Endothelial cell of umbilical vein (primary cell): ENCODE measurements around the gene BCR. TPM values are rescaled to one million over a fixed set of nuclear protein-coding genes. Genes with fewer than 3 reads are reported as not detected.

ENCODE experiments used
- BruUV-seq: library from RNA; stranded (reverse); fragments of 400-500 nt; replicated peaks from 2 replicates; lab custom pipeline; 2021; lab: Mats Ljungman, UMichigan
- CTCF ChIA-PET: fragments of 300-600, 350-600 bp; sonication (Branson Sonifier 250); formaldehyde crosslinking; loops from one replicate; lab custom pipeline; 2021; ENCODE audit warnings: antibody characterized with exemption, inconsistent platforms; lab: Charles Lee
- POLR2A ChIA-PET: fragments of 300-600, 350-600 bp; sonication (Branson Sonifier 250); formaldehyde crosslinking; loops from one replicate; lab custom pipeline; 2021; ENCODE audit warnings: antibody characterized with exemption, inconsistent platforms; lab: Charles Lee
- DNase-seq: peaks from one replicate; pipeline ENCODE4 v3.0.0-alpha.2; 2011; ENCODE audit warnings: low read depth, low spot score
- FAIRE-seq: peaks from 2 replicates; lab custom pipeline; 2011; peaks lifted over from hg19 to GRCh38; lab: Jason Lieb, UNC
- H2AFZ ChIP-seq: 2 replicates; pipeline ENCODE4 v1.6.0; 2012; ENCODE audit warnings: low read depth, low read length, control low read depth, inconsistent platforms
- H3K27ac ChIP-seq: 2 replicates; pipeline ENCODE4 v1.5.1; 2011; ENCODE audit warnings: low read depth, mild to moderate bottlenecking, control low read depth, low read length, moderate library complexity; ENCODE audit not compliant: insufficient read depth
- H3K27me3 ChIP-seq, 2 experiments: 2 replicates each; pipeline versions ENCODE4 v1.6.0 to v1.6.1; 2011; ENCODE audit warnings: low read length in 2 of 2, mixed read lengths in 1 of 2; ENCODE audit not compliant: control insufficient read depth in 2 of 2, insufficient read depth in 2 of 2
- H3K36me3 ChIP-seq, 2 experiments: 2 replicates in 1 of 2; 3 replicates in 1 of 2; pipeline ENCODE4 v1.5.1; 2011; ENCODE audit warnings: low read length in 2 of 2, mild to moderate bottlenecking in 1 of 2, moderate library complexity in 1 of 2; ENCODE audit not compliant: control insufficient read depth in 2 of 2, insufficient read depth in 2 of 2; ENCODE audit errors: extremely low read depth in 1 of 2
- H3K4me1 ChIP-seq: 3 replicates; pipeline ENCODE4 v1.5.1; 2011; ENCODE audit warnings: mild to moderate bottlenecking, low read length; ENCODE audit not compliant: control insufficient read depth, insufficient read depth; ENCODE audit errors: extremely low read depth
- H3K4me2 ChIP-seq: 2 replicates; pipeline ENCODE4 v1.6.1; 2011; ENCODE audit warnings: low read length, control low read depth, mixed read lengths; ENCODE audit not compliant: insufficient read depth
- H3K4me3 ChIP-seq, 3 experiments: fragments of 200-600 bp in 1 of 3; sonication (generic), shearing (Covaris generic) in 1 of 3; replicated peaks in 1 of 3; 2 replicates each; pipeline ENCODE4 v1.5.1; 2011 to 2016; ENCODE audit warnings: control low read depth in 3 of 3, low read length in 3 of 3, mild to moderate bottlenecking in 2 of 3, inconsistent platforms in 1 of 3, low read depth in 1 of 3, moderate library complexity in 1 of 3; ENCODE audit not compliant: insufficient read depth in 1 of 3
- H3K79me2 ChIP-seq: 2 replicates; pipeline ENCODE4 v1.6.0; 2012; ENCODE audit warnings: low read length, inconsistent platforms; ENCODE audit not compliant: control insufficient read depth, insufficient read depth
- H3K9ac ChIP-seq: replicated peaks from 2 replicates; pipeline ENCODE3; 2011; ENCODE audit warnings: low read length, control low read depth; ENCODE audit not compliant: insufficient read depth; ENCODE audit errors: extremely low read depth
- H3K9me1 ChIP-seq: replicated peaks from 3 replicates; pipeline ENCODE4 v1.6.0; 2011; ENCODE audit warnings: mild to moderate bottlenecking, low read length; ENCODE audit not compliant: control insufficient read depth, insufficient read depth; ENCODE audit errors: extremely low read depth
- H3K9me3 ChIP-seq: replicated peaks from 2 replicates; pipeline ENCODE4 v1.5.1; 2012; ENCODE audit warnings: low read length, inconsistent platforms; ENCODE audit not compliant: control insufficient read depth, insufficient read depth
- H4K20me1 ChIP-seq: replicated peaks from 2 replicates; pipeline ENCODE3; 2011; ENCODE audit warnings: mild to moderate bottlenecking, low read length; ENCODE audit not compliant: control insufficient read depth, insufficient read depth; ENCODE audit errors: extremely low read depth
- EZH2 ChIP-seq: IDR thresholded peaks from 2 replicates; pipeline ENCODE4 v1.6.1; 2012; ENCODE audit warnings: borderline replicate concordance, low read depth, mild to moderate bottlenecking, moderate library complexity, low read length, inconsistent platforms; ENCODE audit not compliant: severe bottlenecking
- FOS ChIP-seq: IDR thresholded peaks from 2 replicates; pipeline ENCODE4 v1.6.1; 2011; ENCODE audit warnings: mild to moderate bottlenecking, low read length, moderate library complexity, borderline replicate concordance; ENCODE audit not compliant: insufficient read depth
- GATA2 ChIP-seq: IDR thresholded peaks from 2 replicates; pipeline ENCODE4 v1.7.0; 2011; ENCODE audit warnings: low read depth, mild to moderate bottlenecking, moderate library complexity, mixed read lengths, low read length; ENCODE audit not compliant: insufficient read length, insufficient read depth
- JUN ChIP-seq: IDR thresholded peaks from 2 replicates; pipeline ENCODE4 v1.6.1; 2011; ENCODE audit warnings: borderline replicate concordance, low read depth; ENCODE audit not compliant: insufficient read length, insufficient read depth
- MYC ChIP-seq: IDR thresholded peaks from one replicate; pipeline ENCODE4 v1.6.1; 2011; ENCODE audit warnings: mild to moderate bottlenecking, low read depth, low read length
- POLR2A ChIP-seq: IDR thresholded peaks from 2 replicates; pipeline ENCODE4 v1.6.1; 2012; ENCODE audit warnings: low read depth, mild to moderate bottlenecking, control low read depth, low read length
- POLR2AphosphoS5 ChIP-seq: IDR thresholded peaks from 2 replicates; pipeline ENCODE4 v1.6.1; 2012; ENCODE audit warnings: low read depth, mild to moderate bottlenecking, control low read depth, low read length, moderate library complexity; ENCODE audit not compliant: insufficient read depth
- dilution Hi-C: fragments of 300-500 bp; cut with MboI; formaldehyde crosslinking; loops from one replicate; pipeline ENCODE4 v1.15.0; 2019; ENCODE audit warnings: low sequenced_read_pairs; ENCODE audit not compliant: extremely low pct_ligation_motif_present
- intact Hi-C: fragments of 100-400 bp; cut with micrococcal nuclease; formaldehyde crosslinking; loops from one replicate; pipeline ENCODE4 v1.10.0; 2022
- polyA plus RNA-seq, 4 experiments: library from polyadenylated mRNA; depleted of rRNA in 3 of 4; stranded (reverse) in 3 of 4; unstranded in 1 of 4; fragments of >200 nt; gene quantifications; 2 replicates each; pipeline versions ENCODE4 v1.2.1 to v1.2.3, GENCODE V29; 2011 to 2012; ENCODE audit warnings: missing spikeins in 1 of 4
- total RNA-seq: library from RNA; stranded (reverse); gene quantifications from 2 replicates; pipeline ENCODE4 v1.2.3, GENCODE V29; 2021
- TF ChIP-seq, protein P1 (sequence below): IDR thresholded peaks from 2 replicates; pipeline ENCODE4 v1.6.1; 2011; ENCODE audit not compliant: insufficient read depth, insufficient read length
- TF ChIP-seq, protein P2 (sequence below), 2 donors: IDR thresholded peaks; 1 replicate in 1 of 2; 2 replicates in 1 of 2; pipeline ENCODE4 v1.5.1; 2011; ENCODE audit warnings: low read length in 2 of 2, mild to moderate bottlenecking in 2 of 2, moderate library complexity in 2 of 2, control low read depth in 1 of 2, inconsistent platforms in 1 of 2, low read depth in 1 of 2; ENCODE audit not compliant: insufficient read depth in 1 of 2; ENCODE audit errors: extremely low read depth in 1 of 2

The BCR gene
- total and polyA plus RNA-seq, 2 donors (not counting 3 experiments of a cell fraction or from before 2014, with no cell fraction given), result 129 to 141 TPM

DNA sequence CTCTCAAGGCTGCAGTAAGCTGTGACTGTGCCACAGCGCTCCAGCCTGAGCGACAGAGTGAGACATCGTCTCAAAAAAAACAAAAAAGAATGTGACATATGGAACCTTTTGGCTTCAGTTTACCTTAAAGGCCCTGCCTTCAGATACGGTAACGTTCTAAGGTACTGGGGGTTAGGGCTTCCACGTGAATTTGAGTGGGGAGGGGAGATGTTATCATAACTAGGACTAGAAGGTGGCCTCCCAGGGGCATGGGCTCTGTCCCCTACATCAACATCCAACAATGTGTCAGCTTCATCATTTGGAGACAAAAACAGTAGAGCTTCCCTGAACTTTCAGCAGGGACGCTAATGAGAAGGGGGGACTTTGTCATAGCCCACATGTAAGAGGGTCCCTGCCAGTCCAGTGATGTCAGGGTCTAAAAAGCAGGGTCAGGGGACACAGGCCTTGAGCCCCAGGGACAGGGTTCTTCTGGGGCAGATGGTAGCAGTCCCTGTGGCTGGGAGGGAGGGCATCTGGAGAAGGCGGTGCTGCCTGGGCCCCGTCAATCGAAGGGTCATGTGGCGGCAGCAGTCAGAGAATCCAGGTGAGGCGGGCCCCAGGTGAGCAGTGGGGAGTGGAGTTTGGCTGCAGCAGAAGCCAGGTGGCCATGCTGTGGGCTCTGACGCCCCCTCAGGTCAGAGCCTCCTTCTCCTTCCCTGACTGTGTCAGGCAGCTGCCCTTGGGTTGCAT lies 79.8 kb downstream of the BCR start:
- no peaks in the 10 kb centered on the region for H3K9me3 ChIP-seq
- H2AFZ ChIP-seq, result no peak overlapping the region
- intact Hi-C loops, result no loop called here
- dilution Hi-C loops, result no loop called here
- POLR2A ChIA-PET, result no interaction called here
- CTCF ChIA-PET, result interaction anchor here (1.0 to 1.6 kb wide), 3 partner anchors 18 to 82 kb away, joined by 3 to 4 read pairs (median 4); no protein-coding TSS in a partner anchor
- peaks cover 13 to 67% of the 10 kb centered on the region in 2 experiments for H3K36me3 ChIP-seq
- no peaks in the 10 kb centered on the region for H3K4me1 ChIP-seq
- no peak overlapping the region for H3K4me2 ChIP-seq
- H3K9ac ChIP-seq, result no peak overlapping the region
- TF ChIP-seq POLR2AphosphoS5, result no peak
- TF ChIP-seq EZH2, result no peak
- no peak for TF ChIP-seq MYC
- TF ChIP-seq POLR2A, result no peak
- no peak for TF ChIP-seq JUN
- no peak for TF ChIP-seq GATA2
- no peak for TF ChIP-seq FOS
- TF ChIP-seq, protein P1, sequence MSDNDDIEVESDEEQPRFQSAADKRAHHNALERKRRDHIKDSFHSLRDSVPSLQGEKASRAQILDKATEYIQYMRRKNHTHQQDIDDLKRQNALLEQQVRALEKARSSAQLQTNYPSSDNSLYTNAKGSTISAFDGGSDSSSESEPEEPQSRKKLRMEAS, result no peak
- TF ChIP-seq, protein P2, sequence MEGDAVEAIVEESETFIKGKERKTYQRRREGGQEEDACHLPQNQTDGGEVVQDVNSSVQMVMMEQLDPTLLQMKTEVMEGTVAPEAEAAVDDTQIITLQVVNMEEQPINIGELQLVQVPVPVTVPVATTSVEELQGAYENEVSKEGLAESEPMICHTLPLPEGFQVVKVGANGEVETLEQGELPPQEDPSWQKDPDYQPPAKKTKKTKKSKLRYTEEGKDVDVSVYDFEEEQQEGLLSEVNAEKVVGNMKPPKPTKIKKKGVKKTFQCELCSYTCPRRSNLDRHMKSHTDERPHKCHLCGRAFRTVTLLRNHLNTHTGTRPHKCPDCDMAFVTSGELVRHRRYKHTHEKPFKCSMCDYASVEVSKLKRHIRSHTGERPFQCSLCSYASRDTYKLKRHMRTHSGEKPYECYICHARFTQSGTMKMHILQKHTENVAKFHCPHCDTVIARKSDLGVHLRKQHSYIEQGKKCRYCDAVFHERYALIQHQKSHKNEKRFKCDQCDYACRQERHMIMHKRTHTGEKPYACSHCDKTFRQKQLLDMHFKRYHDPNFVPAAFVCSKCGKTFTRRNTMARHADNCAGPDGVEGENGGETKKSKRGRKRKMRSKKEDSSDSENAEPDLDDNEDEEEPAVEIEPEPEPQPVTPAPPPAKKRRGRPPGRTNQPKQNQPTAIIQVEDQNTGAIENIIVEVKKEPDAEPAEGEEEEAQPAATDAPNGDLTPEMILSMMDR (IDR thresholded peaks at IDR 0.05; ENCODE audit: extremely low read depth in 1 of 2, insufficient read depth in 1 of 2, low read depth in 1 of 2, low read length in 2 of 2), result no peak
- H4K20me1 ChIP-seq, result no peaks in the 10 kb centered on the region
- H3K27ac ChIP-seq, result no peak overlapping the region
- BruUV-seq, result no TSS peak
- no peak overlapping the region for H3K4me3 ChIP-seq
- H3K79me2 ChIP-seq, result peaks cover 54% of the 10 kb centered on the region
- DNase-seq (no peak), FAIRE-seq (no peak)
- no peaks in the 10 kb centered on the region for H3K9me1 ChIP-seq
- H3K27me3 ChIP-seq, result no peaks in the 10 kb centered on the region
